Bronchial epithelial cell (primary cell): ENCODE data around the gene MEOX1. TPM values are rescaled to one million over a fixed set of nuclear protein-coding genes. Genes with fewer than 3 reads are reported as not detected.

ENCODE experiments used
- DNase-seq: peaks from one replicate; pipeline ENCODE4 v3.0.0-alpha.2; 2010; ENCODE audit warnings: low read depth
- FAIRE-seq: peaks from 2 replicates; lab custom pipeline; 2011; peaks lifted over from hg19 to GRCh38; lab: Jason Lieb, UNC
- H3K27me3 ChIP-seq: 2 replicates; pipeline ENCODE4 v1.5.1; 2011; ENCODE audit warnings: low read length; ENCODE audit not compliant: control insufficient read depth, insufficient read depth
- H3K36me3 ChIP-seq: 2 replicates; pipeline ENCODE4 v1.5.1; 2011; ENCODE audit warnings: low read length; ENCODE audit not compliant: control insufficient read depth, insufficient read depth
- H3K4me3 ChIP-seq: 2 replicates; pipeline ENCODE4 v1.5.1; 2011; ENCODE audit warnings: mild to moderate bottlenecking, low read depth, low read length, control low read depth
- CTCF ChIP-seq: IDR thresholded peaks from 2 replicates; pipeline ENCODE4 v1.5.1; 2011; ENCODE audit warnings: mild to moderate bottlenecking, moderate library complexity, low read length, control low read depth, inconsistent platforms; ENCODE audit not compliant: insufficient read depth, severe bottlenecking
- total RNA-seq: library from RNA; depleted of rRNA; stranded (reverse); fragments of >200 nt; gene quantifications from 2 replicates; pipeline ENCODE4 v1.2.1, GENCODE V29; 2014

Gene MEOX1
- total RNA-seq, 1 donor from 2014 or later: not detected

- Histone ChIP-seq H3K36me3 (no peaks in the 10 kb centered on the region), H3K4me3 (no peak overlapping the region), H3K27me3 (no peaks in the 10 kb centered on the region)
- no peak for TF ChIP-seq CTCF
- DNase-seq: no peak
- no peak for FAIRE-seq
Measured at GRCh38 chr17:43640491-43641252, 21.1 kb downstream of the MEOX1 start.

- no peaks in the 10 kb centered on the region for H3K27me3 ChIP-seq
- DNase-seq: no peak
- no peak for FAIRE-seq
- H3K36me3 ChIP-seq: no peaks in the 10 kb centered on the region
- no peak overlapping the region for H3K4me3 ChIP-seq
- no peak for TF ChIP-seq CTCF
Measured at GRCh38 chr17:43637563-43638323, 24.0 kb downstream of the MEOX1 start.

- H3K4me3 ChIP-seq: no peak overlapping the region
- DNase-seq: no peak
- no peaks in the 10 kb centered on the region for H3K36me3 ChIP-seq
- no peak for TF ChIP-seq CTCF
- no peaks in the 10 kb centered on the region for H3K27me3 ChIP-seq
- FAIRE-seq: no peak
Measured at GRCh38 chr17:43636426-43636825, 25.3 kb downstream of the MEOX1 start.

GRCh38 chr17:43634591-43635125 lies 27.1 kb downstream of the MEOX1 start:
- TF ChIP-seq CTCF: no peak
- FAIRE-seq: peak; percentile 28
- DNase-seq: peak; percentile 81
- H3K4me3 ChIP-seq: no peak overlapping the region
- no peaks in the 10 kb centered on the region for H3K36me3 ChIP-seq
- no peaks in the 10 kb centered on the region for H3K27me3 ChIP-seq

- no peak for FAIRE-seq
- no peak for DNase-seq
Measured at GRCh38 chr17:43632221-43632620, 29.5 kb downstream of the MEOX1 start.

More at GRCh38 chr17:43632221-43632620, 29.5 kb downstream of the MEOX1 start:
- H3K27me3 ChIP-seq: no peaks in the 10 kb centered on the region
- TF ChIP-seq CTCF: no peak
- H3K36me3 ChIP-seq: no peaks in the 10 kb centered on the region
- no peak overlapping the region for H3K4me3 ChIP-seq
